Epithelial cell of proximal tubule (primary cell): ENCODE measurements around the gene SRA1. TPM values are rescaled to one million over a fixed set of nuclear protein-coding genes. Genes with fewer than 3 reads are reported as not detected.
"Not testable (repeated sequence)": the region's sequence is repeated elsewhere in the genome, so short reads cannot be mapped to it uniquely, and the experiment has no call there.

Experiments
- DNase-seq: peaks from one replicate; pipeline ENCODE4 v3.0.0-alpha.2; 2011; ENCODE audit warnings: low read depth
- H3K4me3 ChIP-seq: 2 replicates; pipeline ENCODE4 v1.5.1; 2011; ENCODE audit warnings: low read depth, mild to moderate bottlenecking, low read length
- CTCF ChIP-seq: conservative IDR thresholded peaks from 2 replicates; pipeline ENCODE4 v1.5.1; 2012; ENCODE audit warnings: low read depth, mild to moderate bottlenecking, low read length
- total RNA-seq: library from RNA; depleted of rRNA; stranded (reverse); fragments of >200 nt; gene quantifications from 2 replicates; pipeline ENCODE4 v1.2.3, GENCODE V29; 2015

SRA1 gene
- total RNA-seq, 1 donor from 2014 or later, result 41.3 TPM

GRCh38 chr5:140588311-140589070 is 31.2 kb upstream of the SRA1 start:
- DNase-seq, result no peak
- no peak overlapping the region for H3K4me3 ChIP-seq
- TF ChIP-seq CTCF, result no peak

- TF ChIP-seq CTCF, result no peak
- no peak for DNase-seq
- no peak overlapping the region for H3K4me3 ChIP-seq
These were observed 30.2 kb upstream of the SRA1 start for GRCh38 chr5:140587495-140587894.

GRCh38 chr5:140579188-140579747 is 22.0 kb upstream of the SRA1 start:
- not testable (repeated sequence) for H3K4me3 ChIP-seq

GRCh38 chr5:140576776-140577201 is 19.5 kb upstream of the SRA1 start:
- H3K4me3 ChIP-seq, result no peak overlapping the region
- no peak for DNase-seq
- TF ChIP-seq CTCF, result no peak

More at GRCh38 chr5:140579188-140579747, 22.0 kb upstream of the SRA1 start:
- not testable (repeated sequence) for DNase-seq

GRCh38 chr5:140575309-140575708 is 18.0 kb upstream of the SRA1 start:
- H3K4me3 ChIP-seq, result no peak overlapping the region
- DNase-seq, result no peak
- peak; percentile 70 for TF ChIP-seq CTCF

GRCh38 chr5:140574165-140574564 is 16.9 kb upstream of the SRA1 start:
- no peak overlapping the region for H3K4me3 ChIP-seq
- TF ChIP-seq CTCF, result no peak
- no peak for DNase-seq

- H3K4me3 ChIP-seq, result no peak overlapping the region
- no peak for DNase-seq
- TF ChIP-seq CTCF, result no peak
These were observed 16.4 kb upstream of the SRA1 start for GRCh38 chr5:140573683-140574082.
